Measurements from ENCODE around the gene GTF2IRD1. TPM values are rescaled to one million over a fixed set of nuclear protein-coding genes. Genes with fewer than 3 reads are reported as not detected.

GTF2IRD1 gene
- total RNA-seq, 1 experiment from 2014 or later: 54.0 TPM

- ChIA-PET CTCF (interaction anchor here (0.7 kb wide), 2 partner anchors 16 to 142 kb away, joined by 4 to 10 read pairs; no protein-coding TSS in a partner anchor), POLR2A (no interaction called here)
- H3K27me3 ChIP-seq (ENCODE audit: control insufficient read depth, insufficient read depth, low read length): no peaks in the 10 kb centered on the region
- intact Hi-C loops (cut with micrococcal nuclease; ENCODE audit: unreplicated experiment): no loop called here
- H3K27ac ChIP-seq (ENCODE audit: low read length): no peak overlapping the region
- no peaks in the 10 kb centered on the region for H3K36me3 ChIP-seq (ENCODE audit: control insufficient read depth, insufficient read depth, low read length)
- in situ Hi-C loops (cut with HindIII; ENCODE audit: low pct_unique_long_range_greater_than_20kb, low sequenced_read_pairs): no loop called here
- DNase-seq (ENCODE audit: low read depth, low spot score) (no peak), ATAC-seq (no peak)
- H3K4me1 ChIP-seq (ENCODE audit: control insufficient read depth, insufficient read depth, low read length): peaks cover 19% of the 10 kb centered on the region
- H3K9me3 ChIP-seq (ENCODE audit: control insufficient read depth, insufficient read depth, low read depth, low read length): no peaks in the 10 kb centered on the region
- no peak overlapping the region for H3K4me3 ChIP-seq (ENCODE audit: low read depth in 2 of 2, low read length in 2 of 2)
- no TSS peak for BruUV-seq (replicated peaks)
- no peak for TF ChIP-seq POLR2AphosphoS5 (IDR thresholded peaks at IDR 0.05; ENCODE audit: low read depth, low read length)
- no peak for TF ChIP-seq TCF7L2 (IDR thresholded peaks at IDR 0.05; ENCODE audit: low read depth, low read length)
- no peak for TF ChIP-seq REST (IDR thresholded peaks at IDR 0.05; ENCODE audit: insufficient read depth in 1 of 2, low read depth in 2 of 2, low read length in 1 of 2)
- TF ChIP-seq CTCF (IDR thresholded peaks at IDR 0.05): no peak
- TF ChIP-seq SIN3A (IDR thresholded peaks at IDR 0.05; ENCODE audit: borderline replicate concordance, insufficient read depth, low read depth, low read length): no peak
These were observed 128.8 kb downstream of the GTF2IRD1 start for GRCh38 chr7:74582447-74583039.

GRCh38 chr7:74583630-74584029 is 129.9 kb downstream of the GTF2IRD1 start:
- in situ Hi-C loops (cut with HindIII; ENCODE audit: low pct_unique_long_range_greater_than_20kb, low sequenced_read_pairs) (no loop called here), intact Hi-C loops (cut with micrococcal nuclease; ENCODE audit: unreplicated experiment) (no loop called here)
- POLR2A ChIA-PET: no interaction called here
- CTCF ChIA-PET: interaction anchor here (0.6 kb wide), 1 partner anchor 59 kb away, joined by 3 read pairs; no protein-coding TSS in a partner anchor
- Histone ChIP-seq H3K4me3 (ENCODE audit: low read depth in 2 of 2, low read length in 2 of 2) (no peak overlapping the region), H3K4me1 (ENCODE audit: control insufficient read depth, insufficient read depth, low read length) (peaks cover 20% of the 10 kb centered on the region), H3K9me3 (ENCODE audit: control insufficient read depth, insufficient read depth, low read depth, low read length) (no peaks in the 10 kb centered on the region), H3K27ac (ENCODE audit: low read length) (no peak overlapping the region; the same call in 1 of the 2 replicates), H3K27me3 (ENCODE audit: control insufficient read depth, insufficient read depth, low read length) (no peaks in the 10 kb centered on the region), H3K36me3 (ENCODE audit: control insufficient read depth, insufficient read depth, low read length) (no peaks in the 10 kb centered on the region)
- no TSS peak for BruUV-seq (replicated peaks)
- TF ChIP-seq SIN3A (IDR thresholded peaks at IDR 0.05; ENCODE audit: borderline replicate concordance, insufficient read depth, low read depth, low read length): no peak
- no peak for TF ChIP-seq CTCF (IDR thresholded peaks at IDR 0.05)
- no peak for TF ChIP-seq REST (IDR thresholded peaks at IDR 0.05; ENCODE audit: insufficient read depth in 1 of 2, low read depth in 2 of 2, low read length in 1 of 2)
- no peak for TF ChIP-seq POLR2AphosphoS5 (IDR thresholded peaks at IDR 0.05; ENCODE audit: low read depth, low read length)
- TF ChIP-seq TCF7L2 (IDR thresholded peaks at IDR 0.05; ENCODE audit: low read depth, low read length): no peak
- DNase-seq (ENCODE audit: low read depth, low spot score) (no peak), ATAC-seq (no peak)
